ACC112 (cell line): ENCODE data around the gene MATCAP1.

Experiments
- H2AFZ ChIP-seq: fragments of 200-600 bp; sonication (generic); one replicate; pipeline ENCODE4 v1.6.0; 2017; ENCODE audit warnings: antibody characterized with exemption, low read length; ENCODE audit not compliant: unreplicated experiment
- H3K27ac ChIP-seq: fragments of 200-600 bp; sonication (generic); 2 replicates; pipeline ENCODE4 v1.5.1; 2014; ENCODE audit warnings: low read depth, mild to moderate bottlenecking, antibody characterized with exemption, low read length, moderate library complexity
- H3K27me3 ChIP-seq: fragments of 200-600 bp; sonication (generic); 2 replicates; pipeline ENCODE4 v1.6.1; 2014; ENCODE audit warnings: mild to moderate bottlenecking, antibody characterized with exemption, low read length, moderate library complexity, mixed read lengths; ENCODE audit not compliant: insufficient read depth
- H3K36me3 ChIP-seq: fragments of 200-600 bp; sonication (generic); 2 replicates; pipeline ENCODE4 v1.6.1; 2016; ENCODE audit warnings: mild to moderate bottlenecking, antibody characterized with exemption, low read length, moderate library complexity, mixed read lengths; ENCODE audit not compliant: insufficient read depth
- H3K4me1 ChIP-seq: fragments of 200-600 bp; sonication (generic); one replicate; pipeline ENCODE4 v1.6.1; 2016; ENCODE audit warnings: low read length, mixed read lengths; ENCODE audit not compliant: insufficient read depth, unreplicated experiment, control insufficient read depth
- H3K4me3 ChIP-seq: fragments of 200-600 bp; sonication (generic); 2 replicates; pipeline ENCODE4 v1.5.1; 2014; ENCODE audit warnings: mild to moderate bottlenecking, low read depth, low read length
- H3K79me2 ChIP-seq: fragments of 200-600 bp; sonication (generic); one replicate; pipeline ENCODE4 v1.6.0; 2016; ENCODE audit warnings: low read length; ENCODE audit not compliant: control insufficient read depth, unreplicated experiment, insufficient read depth

The MATCAP1 gene

DNA sequence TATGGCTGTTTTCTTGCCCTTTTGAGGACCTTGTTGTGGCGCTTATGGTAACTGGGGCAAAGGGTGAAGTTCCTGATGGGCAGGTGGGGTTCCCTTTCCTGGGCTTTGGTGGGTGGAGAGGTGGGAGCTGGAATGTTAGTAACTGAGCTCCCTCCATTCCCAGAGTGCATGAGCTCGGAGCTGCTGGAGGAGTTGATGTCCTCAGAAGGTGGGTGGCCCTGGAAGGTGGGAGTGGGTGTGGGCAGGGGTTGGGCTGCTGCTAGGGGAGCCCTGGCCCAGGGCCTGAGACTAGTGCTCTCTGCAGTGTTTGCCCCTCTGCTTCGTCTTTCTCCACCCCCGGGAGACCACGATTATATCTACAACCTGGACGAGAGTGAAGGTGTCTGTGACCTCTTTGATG, 13.9 kb upstream of the MATCAP1 start:
- H3K36me3 ChIP-seq, result peaks cover 26% of the 10 kb centered on the region; the same call in 1 of the 2 replicates
- H3K79me2 ChIP-seq, result peaks cover 29% of the 10 kb centered on the region
- no peak overlapping the region for H2AFZ ChIP-seq
- no peak overlapping the region for H3K4me3 ChIP-seq
- H3K4me1 ChIP-seq, result peaks cover 16% of the 10 kb centered on the region
- no peaks in the 10 kb centered on the region for H3K27me3 ChIP-seq
- H3K27ac ChIP-seq, result no peak overlapping the region

DNA sequence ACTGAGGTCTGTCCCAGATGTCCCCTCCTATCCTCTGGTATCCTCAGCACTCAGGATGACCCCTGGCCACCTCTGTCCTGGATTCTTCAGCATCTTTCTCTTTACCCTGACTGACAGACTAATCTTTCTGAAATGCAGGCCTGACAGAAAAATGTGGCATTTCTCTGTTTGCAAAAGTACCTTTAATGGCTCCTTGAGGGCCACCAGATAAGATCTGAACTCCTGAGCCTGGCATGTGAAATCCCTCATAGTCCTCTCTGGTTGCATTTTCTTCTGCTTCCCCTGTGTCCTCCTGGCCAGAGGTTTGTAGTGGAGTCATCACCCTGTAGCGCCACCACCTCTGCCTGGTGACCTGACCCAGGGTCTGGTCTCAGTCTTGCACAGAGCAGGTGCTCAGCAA, 13.1 kb upstream of the MATCAP1 start:
- no peak overlapping the region for H2AFZ ChIP-seq
- no peak overlapping the region for H3K27ac ChIP-seq
- peaks cover 26% of the 10 kb centered on the region; the same call in 1 of the 2 replicates for H3K36me3 ChIP-seq
- peaks cover 36% of the 10 kb centered on the region for H3K79me2 ChIP-seq
- H3K4me3 ChIP-seq, result no peak overlapping the region
- no peaks in the 10 kb centered on the region for H3K27me3 ChIP-seq
- H3K4me1 ChIP-seq, result peaks cover 16% of the 10 kb centered on the region

DNA sequence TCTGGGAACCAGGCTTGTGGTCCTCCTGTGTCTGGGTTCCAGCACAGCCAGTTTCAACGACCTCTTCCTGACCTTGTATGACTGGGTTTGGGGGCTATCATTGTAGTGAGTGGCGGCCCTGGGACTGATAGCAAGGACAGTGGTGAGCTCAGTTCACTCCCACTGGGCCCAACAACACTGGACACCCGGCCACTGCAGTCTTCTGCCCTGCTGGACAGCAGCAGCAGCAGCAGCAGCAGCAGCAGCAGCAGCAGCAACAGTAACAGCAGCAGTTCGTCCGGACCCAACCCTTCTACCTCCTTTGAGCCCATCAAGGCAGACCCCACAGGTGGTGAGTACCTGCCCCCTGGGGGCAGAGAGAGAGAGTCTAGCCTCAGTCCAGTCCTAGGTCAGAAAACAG, 11.9 kb upstream of the MATCAP1 start:
- peaks cover 25% of the 10 kb centered on the region; the same call in 1 of the 2 replicates for H3K36me3 ChIP-seq
- no peak overlapping the region for H3K4me3 ChIP-seq
- H2AFZ ChIP-seq, result no peak overlapping the region
- peaks cover 20% of the 10 kb centered on the region for H3K4me1 ChIP-seq
- peaks cover 36% of the 10 kb centered on the region for H3K79me2 ChIP-seq
- H3K27ac ChIP-seq, result no peak overlapping the region
- H3K27me3 ChIP-seq, result no peaks in the 10 kb centered on the region

DNA sequence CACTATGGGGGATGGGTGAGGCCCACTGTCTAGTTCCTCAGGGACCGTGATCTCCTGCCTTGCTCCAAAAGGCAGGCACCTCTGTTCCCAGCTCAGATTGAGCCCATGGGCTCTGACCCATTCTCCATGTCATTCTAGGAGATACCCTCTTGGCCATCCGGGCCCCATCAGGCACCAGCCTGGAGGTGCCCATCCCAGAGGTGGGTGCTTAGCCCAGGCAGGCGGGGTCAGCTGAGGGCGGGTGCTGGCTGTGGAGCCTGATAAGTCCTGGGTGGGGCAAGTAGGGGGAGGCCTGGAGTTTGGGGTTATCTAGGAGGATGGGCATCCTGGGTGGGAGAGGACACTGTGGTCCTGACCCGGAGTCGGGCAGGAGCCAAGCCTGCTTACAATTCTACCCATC, 10.5 kb upstream of the MATCAP1 start:
- Histone ChIP-seq H3K79me2 (peaks cover 36% of the 10 kb centered on the region), H3K27ac (no peak overlapping the region), H3K27me3 (no peaks in the 10 kb centered on the region), H3K4me1 (peaks cover 20% of the 10 kb centered on the region), H3K4me3 (peak overlapping the region; percentile 96; the same call in 1 of the 2 replicates), H3K36me3 (peaks cover 24% of the 10 kb centered on the region; the same call in 1 of the 2 replicates), H2AFZ (no peak overlapping the region)

DNA sequence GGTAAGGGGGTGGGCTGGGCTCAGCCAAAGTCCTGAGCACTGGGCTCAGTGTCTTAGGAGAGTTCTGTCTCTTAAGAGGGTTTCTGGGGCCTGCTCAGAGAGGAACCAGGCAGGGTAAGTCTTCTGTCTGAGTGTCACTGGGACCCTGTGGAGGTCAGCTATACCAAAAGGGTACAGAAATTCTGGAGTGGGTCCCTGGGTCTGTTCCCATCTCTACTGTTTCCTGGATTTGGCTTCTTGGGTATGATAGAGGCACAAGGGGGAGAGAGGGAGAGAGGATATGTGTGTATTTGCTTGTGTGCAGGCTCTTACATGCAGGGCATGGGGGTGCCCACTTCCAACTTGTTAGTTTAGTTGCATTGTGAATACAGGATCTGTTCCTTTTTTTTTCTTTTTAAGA, 9.8 kb upstream of the MATCAP1 start:
- H2AFZ ChIP-seq, result no peak overlapping the region
- peaks cover 24% of the 10 kb centered on the region; the same call in 1 of the 2 replicates for H3K36me3 ChIP-seq
- peaks cover 36% of the 10 kb centered on the region for H3K79me2 ChIP-seq
- peaks cover 20% of the 10 kb centered on the region for H3K4me1 ChIP-seq
- H3K27me3 ChIP-seq, result no peaks in the 10 kb centered on the region
- no peak overlapping the region for H3K27ac ChIP-seq
- H3K4me3 ChIP-seq, result peak overlapping the region; percentile 96

DNA sequence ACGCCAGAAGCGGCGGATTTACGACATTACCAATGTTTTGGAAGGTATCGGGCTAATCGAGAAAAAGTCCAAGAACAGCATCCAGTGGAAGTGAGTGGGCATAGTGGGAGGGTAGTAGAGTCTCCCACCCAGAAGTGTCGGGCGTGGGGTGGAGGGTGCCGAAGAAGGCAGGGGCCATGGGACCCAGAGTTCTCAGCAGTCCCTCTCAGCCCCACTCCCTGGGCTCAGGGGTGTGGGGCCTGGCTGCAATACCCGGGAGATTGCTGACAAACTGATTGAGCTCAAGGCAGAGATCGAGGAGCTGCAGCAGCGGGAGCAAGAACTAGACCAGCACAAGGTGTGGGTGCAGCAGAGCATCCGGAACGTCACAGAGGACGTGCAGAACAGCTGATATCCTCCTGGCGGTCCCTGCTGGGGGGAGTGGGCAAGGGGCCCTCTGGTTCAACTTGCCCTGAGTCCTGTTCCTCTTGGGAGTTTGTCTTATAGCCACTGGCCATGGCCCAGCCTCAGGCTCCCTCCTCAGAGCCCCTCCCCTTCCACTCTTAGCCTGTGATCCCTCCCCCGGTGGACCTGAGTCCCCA, 9.1 kb upstream of the MATCAP1 start:
- Histone ChIP-seq H3K27ac (peak overlapping the region; percentile 46), H3K36me3 (peaks cover 21% of the 10 kb centered on the region; the same call in 1 of the 2 replicates), H2AFZ (no peak overlapping the region)

DNA sequence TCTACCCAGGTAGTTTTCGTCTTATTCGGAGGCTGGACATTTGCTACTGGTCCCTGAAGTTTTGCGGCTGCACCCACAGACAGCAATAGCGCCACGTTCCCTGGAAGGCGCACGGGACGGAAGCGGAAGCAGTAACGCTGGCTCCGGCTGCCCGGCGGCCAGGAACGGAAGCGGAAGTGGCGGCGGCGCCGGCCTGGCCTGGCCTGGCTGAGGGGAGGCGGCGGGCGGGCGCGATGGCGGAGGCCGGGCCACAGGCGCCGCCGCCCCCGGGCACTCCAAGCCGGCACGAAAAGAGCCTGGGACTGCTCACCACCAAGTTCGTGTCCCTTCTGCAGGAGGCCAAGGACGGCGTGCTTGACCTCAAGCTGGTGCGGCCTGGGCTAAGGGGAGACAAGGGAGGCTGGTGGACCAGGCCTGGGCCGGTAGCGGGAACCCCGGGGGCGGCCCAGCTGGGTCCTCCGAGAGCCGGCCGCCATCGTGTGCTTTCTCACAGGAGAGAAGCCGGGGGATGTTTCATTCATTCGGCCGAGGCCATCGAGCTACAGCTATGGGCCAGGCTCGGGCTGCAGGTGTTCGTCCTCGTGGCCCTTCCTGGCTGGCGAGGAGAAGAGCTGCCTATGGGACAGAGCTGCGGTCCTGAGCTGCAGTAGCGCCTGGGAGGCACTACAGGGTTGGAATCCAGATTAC, 8.4 kb upstream of the MATCAP1 start, which contains the start of gene E2F4:
E2F4 (plus strand) TSS at position 161 of the 687 bp plus-strand sequence; CDS start at position 234, 73 bp downstream.
- H3K27ac ChIP-seq, result peak within 1 kb of the TSS; percentile 46
- H3K36me3 ChIP-seq, result peaks cover 19% of the 10 kb centered on the region; the same call in 1 of the 2 replicates
- H3K4me3 ChIP-seq, result peak within 1 kb of the TSS; percentile 96
- peaks cover 20% of the 10 kb centered on the region for H3K4me1 ChIP-seq
- H3K79me2 ChIP-seq, result peaks cover 36% of the 10 kb centered on the region
- no peaks in the 10 kb centered on the region for H3K27me3 ChIP-seq
- peak within 1 kb of the TSS; percentile 21 for H2AFZ ChIP-seq

More for the DNA sequence above, 9.1 kb upstream of the MATCAP1 start:
- Histone ChIP-seq H3K27me3 (no peaks in the 10 kb centered on the region), H3K4me1 (peaks cover 20% of the 10 kb centered on the region), H3K79me2 (peaks cover 36% of the 10 kb centered on the region), H3K4me3 (peak overlapping the region; percentile 96)

DNA sequence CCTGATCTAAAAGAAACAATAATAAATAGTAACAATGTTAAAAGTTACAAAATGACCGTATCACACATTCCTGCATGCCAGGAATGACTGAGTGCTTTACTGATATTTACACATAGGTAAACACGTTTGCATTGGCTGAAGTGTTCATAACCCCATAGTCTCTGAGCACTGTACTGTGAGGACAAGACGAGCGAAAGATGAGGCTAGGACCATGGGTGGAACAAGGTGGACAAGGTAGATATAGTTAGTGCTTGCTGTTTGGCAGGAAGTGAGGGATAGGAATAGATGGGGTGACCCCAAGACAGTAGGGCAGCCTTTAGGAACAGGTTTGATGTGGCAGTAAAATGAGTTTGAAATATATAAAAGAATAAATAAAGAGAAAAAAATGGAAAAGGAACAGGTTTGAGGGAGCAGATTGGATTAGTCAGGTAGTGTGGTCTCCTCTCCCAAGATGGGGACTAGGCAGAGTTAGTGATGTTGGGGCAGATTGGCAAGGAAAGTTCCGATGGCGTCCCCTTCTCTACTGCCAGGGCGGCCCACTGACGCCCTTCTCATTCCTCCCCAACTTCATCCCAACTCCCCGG, 7.7 kb upstream of the MATCAP1 start:
- H3K27ac ChIP-seq, result no peak overlapping the region
- no peak overlapping the region for H2AFZ ChIP-seq
- H3K27me3 ChIP-seq, result no peaks in the 10 kb centered on the region
- H3K4me3 ChIP-seq, result peak overlapping the region; percentile 96
- peaks cover 17% of the 10 kb centered on the region; the same call in 1 of the 2 replicates for H3K36me3 ChIP-seq
- peaks cover 26% of the 10 kb centered on the region for H3K4me1 ChIP-seq
- peaks cover 36% of the 10 kb centered on the region for H3K79me2 ChIP-seq

DNA sequence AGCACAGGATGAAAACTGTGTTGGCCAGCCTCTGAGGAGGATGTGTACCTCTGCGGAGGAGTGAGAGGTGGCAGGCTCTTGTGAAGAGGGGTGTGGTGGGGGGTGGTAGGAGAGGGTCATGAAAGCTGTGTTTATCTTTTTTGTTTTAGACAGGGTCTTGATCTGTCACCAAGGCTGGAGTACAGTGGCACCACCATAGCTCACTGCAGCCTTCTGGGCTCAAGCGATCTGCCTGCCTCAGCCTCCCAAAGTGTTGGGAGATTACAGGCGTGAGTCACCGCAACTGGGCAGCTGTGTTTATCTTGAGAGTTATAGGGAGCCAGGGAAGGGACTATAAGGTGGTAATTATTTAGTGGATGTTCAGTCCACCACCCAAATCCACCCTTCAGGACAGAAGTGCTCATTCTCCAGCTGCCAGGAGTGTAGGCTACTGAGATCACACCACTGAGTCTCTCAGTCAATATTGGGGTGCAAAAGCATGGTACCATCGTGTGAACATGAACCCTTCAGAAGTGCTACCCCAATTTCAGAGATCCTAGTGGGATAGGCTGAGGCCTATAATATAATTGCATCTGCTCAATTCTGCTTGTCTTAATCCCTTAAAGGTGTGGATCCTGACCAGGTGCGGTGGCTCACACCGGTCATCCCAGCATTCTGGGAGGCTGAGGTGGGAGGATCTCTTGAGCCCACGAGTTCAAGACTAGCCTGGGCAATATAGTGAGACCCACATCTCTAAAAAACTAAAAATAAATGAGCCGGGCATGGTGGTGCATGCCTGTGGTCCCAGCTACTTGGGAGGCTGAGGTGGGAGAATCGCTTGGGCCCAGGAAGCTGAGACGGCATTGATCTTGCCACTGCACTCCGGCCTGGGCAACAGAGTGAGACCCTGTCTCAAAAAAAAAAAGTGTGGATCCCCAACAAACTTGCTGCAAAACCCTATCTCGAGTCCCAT, 7.0 kb upstream of the MATCAP1 start:
- Histone ChIP-seq H3K36me3 (peaks cover 11% of the 10 kb centered on the region; the same call in 1 of the 2 replicates), H3K27me3 (no peaks in the 10 kb centered on the region), H3K27ac (no peak overlapping the region), H3K4me3 (no peak overlapping the region), H3K4me1 (peaks cover 34% of the 10 kb centered on the region), H3K79me2 (peaks cover 31% of the 10 kb centered on the region), H2AFZ (no peak overlapping the region)

DNA sequence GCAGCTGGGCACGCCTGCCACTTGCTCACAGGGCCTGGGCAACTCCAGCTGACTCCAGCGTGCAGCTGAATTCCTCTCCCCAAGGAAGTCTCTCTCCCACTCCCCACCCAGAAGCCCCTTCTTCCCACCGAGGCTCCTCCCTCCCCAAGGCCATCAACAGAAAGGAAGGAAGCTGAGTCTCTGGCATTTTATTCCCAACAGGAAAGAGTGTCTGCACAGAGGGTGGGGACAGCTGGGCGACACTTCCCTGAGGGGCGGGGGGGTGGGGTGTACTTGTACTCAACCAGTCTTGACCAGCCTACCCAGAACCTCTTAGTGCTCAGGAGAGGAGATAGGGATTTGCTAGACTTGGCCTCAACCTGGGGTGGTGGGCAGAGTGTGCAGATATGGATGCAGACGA, 6.3 kb upstream of the MATCAP1 start, which contains the start of gene EXOC3L1:
EXOC3L1 (minus strand) TSS at position 96 of the 400 bp plus-strand sequence. CDS start 460 bp downstream, outside the sequence.
- Histone ChIP-seq H3K27ac (no peak within 1 kb of the TSS), H3K36me3 (peaks cover 11% of the 10 kb centered on the region; the same call in 1 of the 2 replicates), H3K4me1 (peaks cover 35% of the 10 kb centered on the region), H3K79me2 (peaks cover 27% of the 10 kb centered on the region), H3K4me3 (no peak within 1 kb of the TSS), H3K27me3 (no peaks in the 10 kb centered on the region), H2AFZ (no peak within 1 kb of the TSS)
